GM10266 (cell line): ENCODE results near the gene ACOX1.

Experiments
- DNase-seq: peaks from one replicate; pipeline ENCODE4 v3.0.0; 2012; ENCODE audit errors: extremely low spot score
- CTCF ChIP-seq: IDR thresholded peaks from 2 replicates; pipeline ENCODE4 v1.5.1; 2012; ENCODE audit warnings: mild to moderate bottlenecking, low read depth; ENCODE audit not compliant: control insufficient read depth, insufficient read depth; ENCODE audit errors: missing control alignments

Gene ACOX1

GRCh38 chr17:75959839-75960511 lies 19.0 kb downstream of the ACOX1 start:
- TF ChIP-seq CTCF: no peak
- no peak for DNase-seq

GRCh38 chr17:75959051-75959838 lies 19.7 kb downstream of the ACOX1 start:
- DNase-seq: no peak
- no peak for TF ChIP-seq CTCF

- DNase-seq: no peak
- no peak for TF ChIP-seq CTCF
Measured at GRCh38 chr17:75950855-75951554, 28.0 kb downstream of the ACOX1 start.

- DNase-seq: no peak
- no peak for TF ChIP-seq CTCF
Measured at GRCh38 chr17:75950421-75950820, 28.5 kb downstream of the ACOX1 start.

GRCh38 chr17:75945211-75945610 lies 33.8 kb downstream of the ACOX1 start:
- TF ChIP-seq CTCF: no peak
- no peak for DNase-seq

GRCh38 chr17:75943491-75943890 lies 35.5 kb downstream of the ACOX1 start:
- DNase-seq: no peak
- TF ChIP-seq CTCF: no peak
